Testis (tissue), 2 donors: ENCODE data around the gene ELOVL3.

Experiments
- CTCF ChIP-seq, 3 experiments: fragments of 450-650 bp in 2 of 3; fragments of 200-600 bp in 1 of 3; sonication (generic) in 1 of 3; IDR thresholded peaks; one replicate each; pipeline ENCODE4 v1.5.1; 2016 to 2019; ENCODE audit warnings: antibody characterized with exemption in 3 of 3, mild to moderate bottlenecking in 2 of 3, moderate library complexity in 1 of 3
- POLR2A ChIP-seq: fragments of 450-650 bp; IDR thresholded peaks from one replicate; pipeline ENCODE4 v1.6.1; 2017; ENCODE audit warnings: antibody characterized with exemption, mild to moderate bottlenecking, moderate library complexity

GRCh38 chr10:102235598-102235920 is 9.5 kb downstream of the ELOVL3 start:
- no peak for TF ChIP-seq POLR2A
- TF ChIP-seq CTCF (IDR thresholded peaks at IDR 0.05) = no peak
